Activated CD4-positive, alpha-beta T cell treated with anti-CD3 and anti-CD28 coated beads, Interleukin-2, amount 50 U/mL, for 4 hours (primary cell): ENCODE results near the gene PEA15.
A peak's percentile ranks its signal among the peaks of the same experiment; 100 is the strongest.

Source experiments
- DNase-seq, 2 experiments: peaks; one replicate each; pipeline ENCODE4 v3.0.0-alpha.2; 2020

The PEA15 gene

GRCh38 chr1:160205242-160206035 lies at the start of gene PEA15:
TSS of gene PEA15 (plus strand) at chr1:160205384. CDS start at chr1:160211545, 6,161 bp downstream.
- DNase-seq: peak; percentile 58 to 60

DNA sequence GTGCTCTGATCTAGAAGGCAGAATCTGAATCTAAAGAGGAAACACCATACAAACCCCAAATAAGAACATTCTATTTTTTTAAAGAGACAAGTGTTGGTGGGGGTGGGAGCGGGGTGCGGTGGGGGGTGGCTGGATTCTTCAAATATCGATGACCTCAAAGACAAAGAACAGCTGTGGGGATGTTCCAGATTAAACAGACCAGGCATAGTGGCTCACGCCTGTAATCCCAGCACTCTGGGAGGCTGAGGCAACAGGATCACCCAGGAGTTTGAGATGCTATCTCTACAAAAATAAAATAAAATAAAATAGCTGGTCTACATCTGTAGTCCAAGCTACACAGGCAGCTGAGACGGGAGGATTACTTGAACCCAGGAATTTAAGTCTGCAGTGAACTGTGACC lies 48.8 kb upstream of the PEA15 start:
- no peak for DNase-seq

GRCh38 chr1:160157174-160157573 lies 48.0 kb upstream of the PEA15 start:
- DNase-seq: no peak

- DNase-seq: no peak
These were observed 47.2 kb upstream of the PEA15 start for GRCh38 chr1:160158031-160158430.

GRCh38 chr1:160158534-160158933 lies 46.6 kb upstream of the PEA15 start:
- no peak for DNase-seq

- no peak for DNase-seq
These were observed 45.3 kb upstream of the PEA15 start for GRCh38 chr1:160159846-160160245.

DNA sequence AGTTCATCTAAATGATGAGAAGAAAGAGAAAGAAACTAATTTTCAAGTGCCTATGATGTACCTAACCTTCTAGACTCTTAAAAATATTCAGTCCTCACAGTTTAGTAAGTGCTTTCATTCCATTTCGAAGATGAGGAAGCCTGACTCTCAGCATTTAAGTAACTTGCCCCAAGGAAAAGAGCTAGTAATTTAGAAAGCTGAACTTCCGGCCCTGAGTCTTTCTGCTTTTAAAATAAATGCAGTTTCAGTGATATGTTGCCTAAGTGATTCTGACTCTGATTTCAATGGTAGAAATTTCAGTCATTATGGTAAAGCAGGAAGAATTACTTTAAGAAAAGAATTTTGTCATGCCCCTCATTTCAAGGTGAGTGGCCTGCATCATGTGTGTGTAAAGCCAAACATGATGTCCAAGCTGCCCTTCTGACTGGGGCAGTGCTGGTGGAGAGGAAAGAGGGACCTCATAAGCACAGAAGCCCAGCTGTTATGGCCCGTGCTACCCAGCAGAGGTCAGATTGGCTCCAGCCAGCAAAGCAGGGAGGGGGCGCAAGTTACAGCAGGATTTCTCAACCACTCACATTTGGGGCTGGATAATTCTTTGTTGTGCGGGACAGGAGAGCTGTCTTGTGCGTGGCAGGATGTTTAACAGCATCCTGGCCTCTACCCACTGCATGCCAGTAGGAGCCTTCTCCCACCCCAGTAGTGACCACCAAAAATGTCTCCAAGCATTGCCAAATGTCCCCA lies 43.0 kb upstream of the PEA15 start:
- DNase-seq: no peak

- no peak for DNase-seq
These were observed 42.3 kb upstream of the PEA15 start for GRCh38 chr1:160162931-160163330.

- no peak for DNase-seq
These were observed 41.6 kb upstream of the PEA15 start for GRCh38 chr1:160163615-160164014.

DNA sequence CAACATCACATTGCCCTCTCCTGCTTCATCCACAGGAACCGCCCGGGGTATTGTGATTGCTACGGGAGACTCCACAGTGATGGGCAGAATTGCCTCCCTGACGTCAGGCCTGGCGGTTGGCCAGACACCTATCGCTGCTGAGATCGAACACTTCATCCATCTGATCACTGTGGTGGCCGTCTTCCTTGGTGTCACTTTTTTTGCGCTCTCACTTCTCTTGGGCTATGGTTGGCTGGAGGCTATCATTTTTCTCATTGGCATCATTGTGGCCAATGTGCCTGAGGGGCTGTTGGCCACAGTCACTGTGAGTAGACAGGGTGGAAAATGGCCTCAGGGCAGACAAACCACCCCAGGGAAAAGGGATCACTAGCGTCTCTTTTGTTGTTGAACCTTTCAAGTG lies 41.1 kb upstream of the PEA15 start:
- DNase-seq: no peak

DNA sequence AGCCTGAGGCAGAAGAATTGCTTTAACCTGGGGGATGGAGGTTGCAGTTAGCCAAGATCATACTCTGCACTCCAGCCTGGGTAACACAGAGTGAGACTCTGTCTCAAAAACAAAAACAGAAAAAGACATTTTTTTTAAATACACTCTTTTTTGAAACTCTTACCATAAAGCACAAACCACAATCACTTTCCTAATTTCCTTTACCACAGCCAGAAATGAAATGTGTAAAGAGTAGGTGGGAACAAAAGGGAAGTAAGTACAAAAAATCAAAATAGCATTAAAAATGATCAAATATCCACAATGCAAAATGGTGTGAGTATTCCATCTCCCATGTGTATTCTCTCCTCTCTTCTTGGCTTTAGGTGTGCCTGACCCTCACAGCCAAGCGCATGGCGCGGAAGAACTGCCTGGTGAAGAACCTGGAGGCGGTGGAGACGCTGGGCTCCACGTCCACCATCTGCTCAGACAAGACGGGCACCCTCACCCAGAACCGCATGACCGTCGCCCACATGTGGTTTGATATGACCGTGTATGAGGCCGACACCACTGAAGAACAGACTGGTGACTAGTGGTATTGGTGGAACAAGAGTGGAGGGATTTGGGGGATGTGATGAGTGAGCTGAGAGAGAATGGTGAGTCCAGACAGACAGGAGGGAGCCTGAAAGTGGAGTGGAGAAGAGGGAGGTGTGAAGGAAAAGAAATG lies 38.9 kb upstream of the PEA15 start:
- DNase-seq: no peak

DNA sequence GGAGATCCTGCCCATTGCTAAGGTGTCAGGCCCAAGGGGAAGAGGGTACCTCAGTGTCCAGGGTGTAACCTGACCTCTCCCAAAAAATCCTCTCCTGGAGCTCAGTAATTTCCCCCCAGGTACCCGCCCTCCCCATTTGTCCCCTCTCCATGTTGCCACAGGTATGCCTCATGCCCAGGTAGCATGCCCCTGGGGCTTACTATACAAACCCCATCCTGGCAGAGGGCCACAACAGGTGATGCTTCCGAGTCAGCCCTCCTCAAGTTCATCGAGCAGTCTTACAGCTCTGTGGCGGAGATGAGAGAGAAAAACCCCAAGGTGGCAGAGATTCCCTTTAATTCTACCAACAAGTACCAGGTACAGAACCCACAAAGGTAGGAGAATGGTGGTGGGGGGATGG lies 38.1 kb upstream of the PEA15 start:
- no peak for DNase-seq

DNA sequence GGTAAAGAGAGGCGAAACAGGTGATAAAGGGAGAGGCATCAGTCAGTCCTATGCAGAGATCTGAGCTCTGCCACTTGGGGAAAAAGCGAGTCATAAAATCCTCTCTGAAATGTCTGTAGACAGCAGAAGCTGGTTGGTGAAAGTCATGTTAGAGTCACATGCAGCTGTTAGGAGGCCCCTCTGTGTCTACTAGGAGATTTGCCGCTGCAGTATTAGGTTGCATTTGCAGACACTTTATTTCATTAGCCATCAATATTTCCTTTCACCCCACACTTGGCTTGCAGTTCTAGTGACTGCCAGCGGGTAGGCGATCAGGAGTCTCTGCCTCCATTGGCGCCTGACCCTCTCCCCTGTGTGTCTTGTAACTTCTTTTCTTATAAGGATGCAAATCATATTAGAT lies 37.6 kb upstream of the PEA15 start:
- DNase-seq: no peak

- no peak for DNase-seq
These were observed 37.2 kb upstream of the PEA15 start for GRCh38 chr1:160168016-160168415.

DNA sequence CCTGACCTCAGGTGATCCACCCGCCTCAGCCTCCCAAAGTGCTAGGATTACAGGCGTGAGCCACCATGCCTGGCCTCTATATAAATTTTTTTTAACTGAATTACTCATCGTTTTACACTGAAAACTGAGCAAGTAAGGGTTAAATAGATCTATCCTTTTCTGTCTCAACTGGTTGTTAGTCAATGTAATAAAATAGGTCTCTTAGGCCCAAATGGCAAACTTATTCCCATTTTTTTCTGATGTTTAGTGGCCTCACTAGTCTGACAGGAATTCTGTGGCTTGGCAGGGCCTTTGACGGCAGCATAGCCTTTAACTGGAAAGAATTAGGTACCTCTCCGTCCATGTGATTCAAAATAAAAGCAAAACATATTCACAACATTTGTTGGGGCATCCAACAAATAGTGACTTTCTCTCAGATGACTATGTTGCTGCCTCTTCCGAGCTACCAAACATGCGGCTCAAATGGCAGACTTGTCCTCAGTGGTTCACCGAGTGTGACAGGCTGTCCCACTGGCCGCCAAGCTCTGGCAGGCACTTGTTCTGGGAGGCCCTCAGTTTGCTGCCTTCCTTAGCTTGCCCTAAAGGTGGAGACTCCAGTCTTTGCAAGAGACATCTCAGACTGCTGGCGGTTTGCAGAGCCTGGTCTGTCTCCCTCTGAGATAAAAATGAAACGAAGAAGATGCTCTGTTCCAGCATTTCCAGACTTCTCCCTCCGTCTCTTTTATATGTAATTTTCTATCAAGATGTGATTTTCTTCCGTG lies 36.4 kb upstream of the PEA15 start:
- DNase-seq: no peak

DNA sequence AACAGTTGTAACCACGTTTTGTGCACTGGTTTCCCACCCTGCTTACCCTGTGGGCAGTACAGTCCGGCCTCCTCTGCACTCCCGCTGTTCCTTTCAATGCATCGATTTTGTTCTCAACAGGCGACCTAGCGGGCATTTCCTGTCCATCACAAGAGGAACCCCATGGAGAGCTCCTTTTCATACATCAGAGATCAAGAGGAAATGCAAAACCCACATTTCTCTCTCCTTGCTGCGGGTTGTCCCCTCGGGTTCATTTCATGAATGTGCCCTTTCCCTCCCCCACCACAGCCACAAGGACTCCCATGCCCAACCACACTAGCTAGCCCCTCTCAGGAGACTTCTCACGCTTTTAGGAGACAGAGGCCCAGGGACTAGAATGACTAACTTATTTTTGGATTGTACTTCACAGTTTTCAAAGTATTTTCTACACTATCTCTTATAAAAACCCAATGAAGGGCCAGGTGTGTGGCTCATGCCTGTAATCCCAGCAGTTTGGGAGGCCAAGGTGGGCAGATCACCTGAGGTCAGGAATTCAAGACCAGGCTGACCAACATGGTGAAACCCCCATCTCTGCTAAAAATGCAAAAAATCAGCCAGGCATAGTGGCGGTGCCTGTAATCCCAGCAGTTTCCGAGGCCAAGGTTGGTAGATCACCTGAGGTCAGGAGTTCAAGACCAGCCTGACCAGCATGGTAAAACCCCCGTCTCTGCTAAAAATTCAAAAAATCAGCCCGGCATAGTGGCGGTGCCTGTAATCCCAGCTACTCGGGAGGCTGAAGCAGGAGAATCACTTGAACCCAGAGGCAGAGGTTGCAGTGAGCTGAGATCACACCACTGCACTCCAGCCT lies 35.4 kb upstream of the PEA15 start:
- no peak for DNase-seq

DNA sequence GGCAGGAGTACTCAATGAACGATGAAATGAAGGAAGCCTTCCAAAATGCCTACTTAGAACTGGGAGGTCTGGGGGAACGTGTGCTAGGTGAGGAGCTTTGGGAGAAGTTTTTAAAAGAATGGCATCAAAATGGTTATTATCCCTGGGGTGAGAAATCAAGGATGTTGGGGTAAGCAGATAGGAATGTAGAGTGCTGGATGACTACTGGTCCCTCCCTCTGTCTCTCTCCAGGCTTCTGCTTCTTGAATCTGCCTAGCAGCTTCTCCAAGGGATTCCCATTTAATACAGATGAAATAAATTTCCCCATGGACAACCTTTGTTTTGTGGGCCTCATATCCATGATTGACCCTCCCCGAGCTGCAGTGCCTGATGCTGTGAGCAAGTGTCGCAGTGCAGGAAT lies 33.8 kb upstream of the PEA15 start:
- no peak for DNase-seq

- no peak for DNase-seq
These were observed 33.2 kb upstream of the PEA15 start for GRCh38 chr1:160171980-160172379.

GRCh38 chr1:160177231-160177630 lies 28.0 kb upstream of the PEA15 start:
- no peak for DNase-seq

- no peak for DNase-seq
These were observed 27.5 kb upstream of the PEA15 start for GRCh38 chr1:160177667-160178066.

DNA sequence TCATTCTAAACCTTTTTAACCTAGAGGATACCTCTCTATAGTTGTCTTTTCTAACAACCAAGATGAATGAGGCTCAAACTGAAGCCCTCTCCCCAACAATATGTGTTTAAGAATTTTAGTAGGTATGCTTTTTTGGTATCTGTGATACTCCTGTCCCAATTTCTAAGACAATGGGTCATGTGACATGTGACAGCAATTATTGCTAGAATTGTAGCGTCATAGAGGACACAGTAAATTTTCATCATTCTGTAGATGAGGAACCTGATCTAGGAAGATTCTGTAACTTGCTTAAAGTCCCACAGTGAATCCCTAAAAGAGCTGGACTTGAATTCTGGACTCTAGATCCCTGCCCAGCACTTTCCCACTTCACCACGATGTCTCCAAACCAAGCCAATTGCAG lies 26.5 kb upstream of the PEA15 start:
- DNase-seq: no peak

- DNase-seq: no peak
These were observed 25.8 kb upstream of the PEA15 start for GRCh38 chr1:160179336-160179735.
